Pancreas (tissue), 10 donors: ENCODE results near the gene CIAO2A. TPM values are rescaled to one million over a fixed set of nuclear protein-coding genes. Genes with fewer than 3 reads are reported as not detected.

ENCODE experiments used
- ATAC-seq, 4 donors: fragments of 200-7000 bp; cut with Tn5 transposase; one replicate each; pipeline versions ENCODE4 v1.8.0 to v1.9.1; 2020; ENCODE audit warnings: mild to moderate bottlenecking in 4 of 4, moderate library complexity in 4 of 4
- DNase-seq, 6 donors: peaks; one replicate each; pipeline ENCODE4 v3.0.0-alpha.2; 2020
- FAIRE-seq: peaks from 2 replicates; lab custom pipeline; 2012; peaks lifted over from hg19 to GRCh38; lab: Jason Lieb, UNC
- H3K27ac ChIP-seq, 4 donors: fragments of 200-600 bp; sonication (generic); 1 replicate in 3 of 4; 2 replicates in 1 of 4; pipeline versions ENCODE4 v1.5.0 to v1.8.0; 2020
- H3K27me3 ChIP-seq, 4 donors: fragments of 200-600 bp; one replicate each; pipeline ENCODE4 v1.8.0; 2021
- H3K36me3 ChIP-seq, 3 donors: fragments of 200-600 bp; sonication (generic) in 1 of 3; one replicate each; pipeline versions ENCODE4 v1.5.0 to v1.8.0; 2020 to 2021
- H3K4me1 ChIP-seq, 3 donors: fragments of 200-600 bp; one replicate each; pipeline ENCODE4 v1.8.0; 2021
- H3K4me3 ChIP-seq, 4 donors: fragments of 200-600 bp; sonication (generic) in 2 of 4; one replicate each; pipeline versions ENCODE4 v1.5.0 to v1.8.0; 2020 to 2021
- H3K9me3 ChIP-seq, 4 donors: fragments of 200-600 bp; one replicate each; pipeline ENCODE4 v1.8.0; 2021
- CTCF ChIP-seq, 4 donors: fragments of 200-600 bp; sonication (generic) in 3 of 4; IDR thresholded peaks; one replicate each; pipeline versions ENCODE4 v1.5.0 to v1.8.0; 2021; ENCODE audit warnings: antibody characterized with exemption in 4 of 4
- WGBS, 2 donors: extraction: QIAGEN DNeasy Blood & Tissue Kit; methylation state at CpG; one replicate each; pipeline ENCODE4 v1.1.7; 2013; 5-methylcytosine and 5-hydroxymethylcytosine counted together
- intact Hi-C, 3 donors: fragments of 100-400 bp; cut with DNase I; formaldehyde crosslinking; loops; one replicate each; pipeline versions ENCODE4 v1.11.1 to v1.14.2; 2022
- polyA plus RNA-seq, 2 donors: library from polyadenylated mRNA; stranded (reverse); fragments of 200-250 nt; gene quantifications; one replicate each; pipeline ENCODE4 v1.2.3, GENCODE V29; 2013
- total RNA-seq, 6 donors: library from RNA; stranded (reverse); fragmentation: NEBNext Ultra II Directional in 4 of 6; extraction: Animal tissue kit (Norgen Biotek cat#: 25700) in 4 of 6; gene quantifications; one replicate each; pipeline versions ENCODE4 v1.2.1 to v1.2.4, GENCODE V29; 2021 to 2023
- donor health status: healthy with polysubstance abuse.
- donor health status: DM: no; HTN: no; CAD: no; lungs with moderate emphysema.
- donor health status: DM: no; HTN: no; CAD: no.
- donor health status: control.
- donor health status: control.
- donor health status: Bipolar disorder and iron deficiency.
- donor health status: DM: yes; HTN: yes; CAD: no.
- donor health status: DM: no; HTN: no; CAD: no.
- donor health status: DM: no; HTN: no; CAD: no.
- donor health status: DM: yes; HTN: yes; CAD: no.

CIAO2A gene
- total and polyA plus RNA-seq, 8 donors: 16.0 to 61.2 (median 31.6) TPM

- ATAC-seq (peak; percentile 90 to 92 (median 92)), DNase-seq (peak; percentile 62 to 92 (median 80)), FAIRE-seq (no peak)
- Histone ChIP-seq H3K9me3 (no peaks in the 10 kb centered on the region), H3K4me1 (peaks cover 0 to 21% (median 4%) of the 10 kb centered on the region in 3 donors), H3K36me3 (no peaks in the 10 kb centered on the region), H3K27ac (peak within 1 kb of the TSS in 1 of 4 donors; percentile 41), H3K4me3 (peak within 1 kb of the TSS; percentile 21 to 67 (median 33)), H3K27me3 (no peaks in the 10 kb centered on the region)
- TF ChIP-seq CTCF (IDR thresholded peaks at IDR 0.05): peak; percentile 48 to 73 (median 66)
- WGBS, 2 donors: 9 to 12% methylated on average over 35 to 50 of the region's 50 CpGs
- intact Hi-C loops: loop anchor here in 1 of 3 donors (10.0 kb wide), 1 partner anchor 102 kb away; no protein-coding TSS in a partner anchor
Measured at GRCh38 chr15:64046421-64047153, 47.1 kb downstream of the CIAO2A start, which contains the start of gene DAPK2. Gene DAPK2 (minus strand): TSS chr15:64046485. CDS start chr15:64040261, 6,224 bp downstream.

DNA sequence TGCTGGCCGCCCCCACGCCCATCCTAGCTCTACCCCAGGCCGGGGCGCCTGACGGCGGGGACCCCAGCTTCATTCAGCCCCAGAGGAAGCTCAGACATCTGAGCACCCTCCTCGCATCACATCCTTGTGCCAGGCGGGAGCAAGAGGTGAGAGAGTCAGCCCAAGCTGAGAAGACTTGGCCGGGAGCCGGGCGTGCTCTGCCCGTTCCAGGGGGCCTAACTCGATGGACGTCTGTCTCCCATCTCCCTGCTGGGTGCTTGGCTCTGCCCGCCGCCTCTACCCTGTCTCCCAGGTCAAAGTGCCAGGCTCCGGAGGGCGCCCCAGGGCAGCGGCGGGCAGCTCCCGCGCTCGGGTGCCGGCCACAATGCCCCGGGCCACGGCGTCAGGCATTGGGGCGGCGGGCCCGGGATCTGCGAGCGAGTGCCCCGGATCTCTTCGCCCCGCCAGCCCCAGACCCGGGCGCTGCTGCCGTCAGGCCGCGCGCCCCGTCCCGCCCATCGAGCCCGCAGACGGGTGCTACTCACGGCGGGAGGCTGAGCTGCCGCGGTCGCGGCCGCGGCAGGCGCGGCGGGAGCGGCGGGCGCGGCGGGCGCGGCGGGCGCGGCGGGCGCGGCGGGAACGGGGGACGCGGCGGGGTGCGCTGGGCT, 47.7 kb downstream of the CIAO2A start:
- TF ChIP-seq CTCF (IDR thresholded peaks at IDR 0.05): no peak
- 8 to 16% methylated on average over 45 to 76 of the region's 76 CpGs for WGBS, 2 donors
- H3K27ac ChIP-seq: no peak overlapping the region
- H3K4me3 ChIP-seq: peak overlapping the region; percentile 21 to 67 (median 33)
- ATAC-seq (peak in 3 of 4 donors; percentile 23 to 42 (median 28)), DNase-seq (peak; percentile 25 to 85 (median 48)), FAIRE-seq (no peak)
- no peaks in the 10 kb centered on the region for H3K9me3 ChIP-seq
- peaks cover 0 to 20% (median 4%) of the 10 kb centered on the region in 3 donors for H3K4me1 ChIP-seq
- no peaks in the 10 kb centered on the region for H3K27me3 ChIP-seq
- intact Hi-C loops: loop anchor here in 1 of 3 donors (10.0 kb wide), 1 partner anchor 101 kb away; no protein-coding TSS in a partner anchor
- no peaks in the 10 kb centered on the region for H3K36me3 ChIP-seq

- WGBS, 2 donors: 77 to 84% methylated on average over 5 of the region's 5 CpGs
- Histone ChIP-seq H3K4me1 (peaks cover 0 to 14% (median 4%) of the 10 kb centered on the region in 3 donors), H3K27me3 (no peaks in the 10 kb centered on the region), H3K27ac (no peak overlapping the region), H3K36me3 (no peaks in the 10 kb centered on the region), H3K9me3 (no peaks in the 10 kb centered on the region), H3K4me3 (peak overlapping the region in 1 of 4 donors; percentile 67)
- intact Hi-C loops: loop anchor here in 1 of 3 donors (10.0 kb wide), 1 partner anchor 100 kb away; no protein-coding TSS in a partner anchor
- no peak for DNase-seq
- ATAC-seq: no peak
- no peak for FAIRE-seq
- TF ChIP-seq CTCF (IDR thresholded peaks at IDR 0.05): no peak
Measured at GRCh38 chr15:64045101-64045435, 48.6 kb downstream of the CIAO2A start.

GRCh38 chr15:64044300-64045100, 49.1 kb downstream of the CIAO2A start:
- no peaks in the 10 kb centered on the region for H3K36me3 ChIP-seq
- H3K9me3 ChIP-seq: no peaks in the 10 kb centered on the region
- H3K27me3 ChIP-seq: no peaks in the 10 kb centered on the region
- no peak for ATAC-seq
- H3K4me1 ChIP-seq: peaks cover 0 to 14% (median 4%) of the 10 kb centered on the region in 3 donors
- no peak overlapping the region for H3K27ac ChIP-seq
- intact Hi-C loops: loop anchor here in 1 of 3 donors (10.0 kb wide), 1 partner anchor 100 kb away; no protein-coding TSS in a partner anchor
- no peak for TF ChIP-seq CTCF (IDR thresholded peaks at IDR 0.05)
- DNase-seq: peak in 1 of 6 donors; percentile 24
- WGBS, 2 donors: 89 to 90% methylated on average over 7 of the region's 7 CpGs
- no peak for FAIRE-seq
- H3K4me3 ChIP-seq: no peak overlapping the region
